ENCODE results near the gene TTYH3. TPM values are rescaled to one million over a fixed set of nuclear protein-coding genes. Genes with fewer than 3 reads are reported as not detected.

The TTYH3 gene
- total RNA-seq, 1 experiment from 2014 or later: 20.9 TPM

- TF ChIP-seq CTCF (IDR thresholded peaks at IDR 0.05; ENCODE audit: unreplicated experiment): no peak
- DNase-seq (ENCODE audit: unreplicated experiment): no peak
- ChIA-PET CTCF (interaction anchor here (1.1 kb wide), 1 partner anchor 8 kb away, joined by 4 read pairs; no protein-coding TSS in a partner anchor), POLR2A (interaction anchor here (1.3 kb wide), 1 partner anchor 10 kb away, joined by 4 read pairs; no protein-coding TSS in a partner anchor)
- BruUV-seq (replicated peaks): no TSS peak
- peaks cover 6% of the 10 kb centered on the region for H3K36me3 Mint-ChIP-seq (ENCODE audit: insufficient read depth, unreplicated experiment)
- H3K4me1 Mint-ChIP-seq (ENCODE audit: insufficient read depth, unreplicated experiment): peaks cover 13% of the 10 kb centered on the region
- no peak overlapping the region for H3K27ac Mint-ChIP-seq (ENCODE audit: low read depth, unreplicated experiment)
- H3K4me3 Mint-ChIP-seq (ENCODE audit: unreplicated experiment): no peak overlapping the region
- no peaks in the 10 kb centered on the region for H3K9me3 Mint-ChIP-seq (ENCODE audit: unreplicated experiment)
- intact Hi-C loops (cut with micrococcal nuclease): no loop called here
- H3K27me3 Mint-ChIP-seq (ENCODE audit: insufficient read depth, unreplicated experiment): no peaks in the 10 kb centered on the region
Measured at GRCh38 chr7:2611922-2612321, 19.9 kb upstream of the TTYH3 start.

- peaks cover 5% of the 10 kb centered on the region for H3K27me3 Mint-ChIP-seq (ENCODE audit: insufficient read depth, unreplicated experiment)
- no peak overlapping the region for H3K4me3 Mint-ChIP-seq (ENCODE audit: unreplicated experiment)
- no peaks in the 10 kb centered on the region for H3K9me3 Mint-ChIP-seq (ENCODE audit: unreplicated experiment)
- TF ChIP-seq CTCF (IDR thresholded peaks at IDR 0.05; ENCODE audit: unreplicated experiment): no peak
- ChIA-PET CTCF (interaction anchor here (0.5 to 1.1 kb wide), 3 partner anchors 9 to 978 kb away, joined by 3 to 4 read pairs (median 3); no protein-coding TSS in a partner anchor), POLR2A (interaction anchor here (0.7 to 1.3 kb wide), 2 partner anchors 10 to 21 kb away, joined by 3 to 4 read pairs; no protein-coding TSS in a partner anchor)
- H3K4me1 Mint-ChIP-seq (ENCODE audit: insufficient read depth, unreplicated experiment): peaks cover 16% of the 10 kb centered on the region
- intact Hi-C loops (cut with micrococcal nuclease): no loop called here
- BruUV-seq (replicated peaks): no TSS peak
- DNase-seq (ENCODE audit: unreplicated experiment): peak; percentile 20
- H3K27ac Mint-ChIP-seq (ENCODE audit: low read depth, unreplicated experiment): no peak overlapping the region
- H3K36me3 Mint-ChIP-seq (ENCODE audit: insufficient read depth, unreplicated experiment): peaks cover 3% of the 10 kb centered on the region
Measured at GRCh38 chr7:2612445-2613097, 19.2 kb upstream of the TTYH3 start.

GRCh38 chr7:2613098-2613930, 18.5 kb upstream of the TTYH3 start:
- H3K27ac Mint-ChIP-seq (ENCODE audit: low read depth, unreplicated experiment): no peak overlapping the region
- intact Hi-C loops (cut with micrococcal nuclease): no loop called here
- no peak overlapping the region for H3K4me3 Mint-ChIP-seq (ENCODE audit: unreplicated experiment)
- peaks cover 12% of the 10 kb centered on the region for H3K27me3 Mint-ChIP-seq (ENCODE audit: insufficient read depth, unreplicated experiment)
- peaks cover 19% of the 10 kb centered on the region for H3K4me1 Mint-ChIP-seq (ENCODE audit: insufficient read depth, unreplicated experiment)
- H3K36me3 Mint-ChIP-seq (ENCODE audit: insufficient read depth, unreplicated experiment): no peaks in the 10 kb centered on the region
- no TSS peak for BruUV-seq (replicated peaks)
- no peak for DNase-seq (ENCODE audit: unreplicated experiment)
- ChIA-PET CTCF (interaction anchor here (0.5 to 1.6 kb wide), 3 partner anchors 8 to 979 kb away, joined by 3 read pairs; no protein-coding TSS in a partner anchor), POLR2A (interaction anchor here (0.7 to 1.3 kb wide), 3 partner anchors 11 to 20 kb away, joined by 3 to 4 read pairs (median 3); no protein-coding TSS in a partner anchor)
- H3K9me3 Mint-ChIP-seq (ENCODE audit: unreplicated experiment): no peaks in the 10 kb centered on the region
- TF ChIP-seq CTCF (IDR thresholded peaks at IDR 0.05; ENCODE audit: unreplicated experiment): no peak

Data from MCF 10A (cell line).